ENCODE measurements around the gene LRRN3.

The LRRN3 gene

GRCh38 chr7:111172564-111173257 lies 81.8 kb downstream of the LRRN3 start:
- H3K36me3 ChIP-seq (ENCODE audit: insufficient read depth), result no peaks in the 10 kb centered on the region
- H3K4me2 ChIP-seq, result no peak overlapping the region
- H3K9ac ChIP-seq, result no peak overlapping the region
- H3K4me3 ChIP-seq (IDR thresholded peaks at IDR 0.05; ENCODE audit: insufficient read depth, low read depth, low read length), result no peak overlapping the region
- no peak overlapping the region for H2AFZ ChIP-seq (ENCODE audit: low read depth)
- no peaks in the 10 kb centered on the region for H3K27me3 ChIP-seq (ENCODE audit: insufficient read depth, low read depth)
- H4K20me1 ChIP-seq (ENCODE audit: insufficient read depth), result no peaks in the 10 kb centered on the region
- H3K4me1 ChIP-seq (ENCODE audit: low read depth, poor library complexity, severe bottlenecking), result no peaks in the 10 kb centered on the region
- H3K27ac ChIP-seq, result no peak overlapping the region
- TF ChIP-seq CTCF (conservative IDR thresholded peaks at IDR 0.05; ENCODE audit: low read depth, low read length), result no peak
- H3K79me2 ChIP-seq (ENCODE audit: insufficient read depth, low read depth), result no peaks in the 10 kb centered on the region

DNA sequence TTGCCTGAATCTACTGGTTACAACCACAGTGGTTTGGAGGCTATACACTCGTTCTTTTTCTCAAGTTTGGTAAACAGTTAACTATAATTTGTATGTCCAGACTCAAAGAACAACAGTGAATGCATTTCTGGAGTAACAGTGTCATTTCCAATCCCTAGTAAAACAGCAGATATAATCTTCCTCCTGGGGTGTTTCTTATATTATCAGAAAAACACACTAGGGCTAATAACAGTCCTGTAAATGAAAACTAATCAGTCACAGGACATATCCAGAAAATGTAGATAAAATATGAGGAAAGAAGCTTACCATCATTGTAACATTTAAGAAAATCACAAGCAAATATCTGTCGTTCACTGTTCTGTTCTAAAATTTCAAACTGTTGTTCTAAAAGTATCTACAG lies 82.6 kb downstream of the LRRN3 start:
- no peak overlapping the region for H3K4me2 ChIP-seq
- no peaks in the 10 kb centered on the region for H4K20me1 ChIP-seq (ENCODE audit: insufficient read depth)
- no peaks in the 10 kb centered on the region for H3K36me3 ChIP-seq (ENCODE audit: insufficient read depth)
- H3K27me3 ChIP-seq (ENCODE audit: insufficient read depth, low read depth), result no peaks in the 10 kb centered on the region
- TF ChIP-seq CTCF (conservative IDR thresholded peaks at IDR 0.05; ENCODE audit: low read depth, low read length), result no peak
- H3K4me1 ChIP-seq (ENCODE audit: low read depth, poor library complexity, severe bottlenecking), result no peaks in the 10 kb centered on the region
- H3K79me2 ChIP-seq (ENCODE audit: insufficient read depth, low read depth), result no peaks in the 10 kb centered on the region
- H3K27ac ChIP-seq, result no peak overlapping the region
- no peak overlapping the region for H2AFZ ChIP-seq (ENCODE audit: low read depth)
- H3K9ac ChIP-seq, result no peak overlapping the region
- H3K4me3 ChIP-seq (IDR thresholded peaks at IDR 0.05; ENCODE audit: insufficient read depth, low read depth, low read length), result no peak overlapping the region

GRCh38 chr7:111173990-111174389 lies 83.1 kb downstream of the LRRN3 start:
- no peak for TF ChIP-seq CTCF (conservative IDR thresholded peaks at IDR 0.05; ENCODE audit: low read depth, low read length)
- no peaks in the 10 kb centered on the region for H4K20me1 ChIP-seq (ENCODE audit: insufficient read depth)
- no peak overlapping the region for H3K4me2 ChIP-seq

GRCh38 chr7:111174510-111174909 lies 83.6 kb downstream of the LRRN3 start:
- Histone ChIP-seq H3K4me2 (no peak overlapping the region), H2AFZ (ENCODE audit: low read depth) (no peak overlapping the region), H3K27me3 (ENCODE audit: insufficient read depth, low read depth) (no peaks in the 10 kb centered on the region), H3K27ac (no peak overlapping the region), H3K4me1 (ENCODE audit: low read depth, poor library complexity, severe bottlenecking) (no peaks in the 10 kb centered on the region), H4K20me1 (ENCODE audit: insufficient read depth) (no peaks in the 10 kb centered on the region), H3K36me3 (ENCODE audit: insufficient read depth) (no peaks in the 10 kb centered on the region), H3K4me3 (IDR thresholded peaks at IDR 0.05; ENCODE audit: insufficient read depth, low read depth, low read length) (no peak overlapping the region), H3K79me2 (ENCODE audit: insufficient read depth, low read depth) (no peaks in the 10 kb centered on the region), H3K9ac (no peak overlapping the region)
- TF ChIP-seq CTCF (conservative IDR thresholded peaks at IDR 0.05; ENCODE audit: low read depth, low read length), result no peak

More at GRCh38 chr7:111173990-111174389, 83.1 kb downstream of the LRRN3 start:
- no peaks in the 10 kb centered on the region for H3K79me2 ChIP-seq (ENCODE audit: insufficient read depth, low read depth)
- no peaks in the 10 kb centered on the region for H3K27me3 ChIP-seq (ENCODE audit: insufficient read depth, low read depth)
- no peaks in the 10 kb centered on the region for H3K36me3 ChIP-seq (ENCODE audit: insufficient read depth)
- no peaks in the 10 kb centered on the region for H3K4me1 ChIP-seq (ENCODE audit: low read depth, poor library complexity, severe bottlenecking)
- H2AFZ ChIP-seq (ENCODE audit: low read depth), result no peak overlapping the region
- H3K9ac ChIP-seq, result no peak overlapping the region
- H3K27ac ChIP-seq, result no peak overlapping the region
- no peak overlapping the region for H3K4me3 ChIP-seq (IDR thresholded peaks at IDR 0.05; ENCODE audit: insufficient read depth, low read depth, low read length)
